Mucosa of rectum (tissue), 2 donors: ENCODE results near the gene GNB1L.

ENCODE experiments used
- H3K27ac ChIP-seq, 2 donors: one replicate each; pipeline ENCODE4 v1.7.0; 2013; ENCODE audit warnings: inconsistent platforms in 2 of 2, low read depth in 2 of 2, low read length in 2 of 2
- H3K27me3 ChIP-seq, 2 donors: one replicate each; pipeline ENCODE4 v1.7.0; 2013; ENCODE audit warnings: low read length in 2 of 2; ENCODE audit not compliant: control insufficient read depth in 2 of 2, insufficient read depth in 2 of 2
- H3K36me3 ChIP-seq, 2 donors: one replicate each; pipeline ENCODE4 v1.7.0; 2013; ENCODE audit warnings: low read length in 2 of 2; ENCODE audit not compliant: control insufficient read depth in 2 of 2, insufficient read depth in 2 of 2
- H3K4me1 ChIP-seq, 2 donors: one replicate each; pipeline ENCODE4 v1.7.0; 2013; ENCODE audit warnings: low read length in 2 of 2, mild to moderate bottlenecking in 1 of 2; ENCODE audit not compliant: control insufficient read depth in 2 of 2, insufficient read depth in 2 of 2
- H3K4me3 ChIP-seq, 2 donors: one replicate each; pipeline ENCODE4 v1.7.0; 2013; ENCODE audit warnings: low read length in 2 of 2
- H3K9ac ChIP-seq, 2 donors: one replicate each; pipeline ENCODE4 v1.7.0; 2013; ENCODE audit warnings: low read length in 2 of 2, low read depth in 1 of 2, mild to moderate bottlenecking in 1 of 2
- H3K9me3 ChIP-seq, 2 donors: one replicate each; pipeline ENCODE4 v1.7.0; 2013; ENCODE audit warnings: low read length in 2 of 2; ENCODE audit not compliant: control insufficient read depth in 2 of 2
- donor health status: healthy.
- donor health status: Normal muscosa, but diverticular disease.

Gene GNB1L

DNA sequence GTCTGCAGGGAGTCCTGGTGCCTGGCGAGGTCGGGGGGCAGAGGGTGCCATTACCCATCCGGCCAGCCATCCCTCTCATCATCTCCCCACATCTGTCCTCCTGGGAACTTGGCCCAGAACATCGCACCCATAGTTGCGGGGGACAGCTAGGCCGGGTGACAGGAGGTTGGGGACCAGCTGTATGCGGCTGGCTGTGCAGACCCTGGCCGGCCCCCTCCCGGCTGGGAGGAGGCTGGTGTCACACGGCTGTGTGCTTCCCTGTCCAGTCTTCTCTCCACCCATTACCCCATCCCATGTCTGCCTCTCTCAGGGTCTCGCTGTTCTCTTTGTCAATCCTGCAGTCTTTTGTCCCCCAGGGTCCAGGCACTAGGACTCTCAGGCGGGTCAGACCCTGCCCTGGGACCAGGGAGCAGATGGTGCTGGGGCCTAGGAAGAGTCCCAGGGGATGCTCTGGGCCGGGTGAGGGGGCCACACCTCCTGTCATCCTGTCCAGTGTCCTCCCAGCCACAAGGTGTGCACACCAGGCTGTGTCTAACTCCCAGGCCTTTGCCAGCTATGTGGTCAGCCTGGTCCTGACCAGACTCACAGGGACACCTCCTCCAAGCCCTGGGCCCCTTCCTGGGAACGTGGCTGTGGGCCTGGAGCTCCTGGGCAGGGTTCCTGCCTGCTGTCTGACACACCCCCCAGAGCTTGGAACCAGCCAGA, 100.5 kb downstream of the GNB1L start:
- no peaks in the 10 kb centered on the region for H3K9me3 ChIP-seq
- H3K9ac ChIP-seq, result no peak overlapping the region
- no peak overlapping the region for H3K27ac ChIP-seq
- no peak overlapping the region for H3K4me3 ChIP-seq
- peaks cover 0 to 4% of the 10 kb centered on the region in 2 donors for H3K4me1 ChIP-seq
- H3K36me3 ChIP-seq, result no peaks in the 10 kb centered on the region
- peaks cover 44 to 52% of the 10 kb centered on the region in 2 donors for H3K27me3 ChIP-seq

DNA sequence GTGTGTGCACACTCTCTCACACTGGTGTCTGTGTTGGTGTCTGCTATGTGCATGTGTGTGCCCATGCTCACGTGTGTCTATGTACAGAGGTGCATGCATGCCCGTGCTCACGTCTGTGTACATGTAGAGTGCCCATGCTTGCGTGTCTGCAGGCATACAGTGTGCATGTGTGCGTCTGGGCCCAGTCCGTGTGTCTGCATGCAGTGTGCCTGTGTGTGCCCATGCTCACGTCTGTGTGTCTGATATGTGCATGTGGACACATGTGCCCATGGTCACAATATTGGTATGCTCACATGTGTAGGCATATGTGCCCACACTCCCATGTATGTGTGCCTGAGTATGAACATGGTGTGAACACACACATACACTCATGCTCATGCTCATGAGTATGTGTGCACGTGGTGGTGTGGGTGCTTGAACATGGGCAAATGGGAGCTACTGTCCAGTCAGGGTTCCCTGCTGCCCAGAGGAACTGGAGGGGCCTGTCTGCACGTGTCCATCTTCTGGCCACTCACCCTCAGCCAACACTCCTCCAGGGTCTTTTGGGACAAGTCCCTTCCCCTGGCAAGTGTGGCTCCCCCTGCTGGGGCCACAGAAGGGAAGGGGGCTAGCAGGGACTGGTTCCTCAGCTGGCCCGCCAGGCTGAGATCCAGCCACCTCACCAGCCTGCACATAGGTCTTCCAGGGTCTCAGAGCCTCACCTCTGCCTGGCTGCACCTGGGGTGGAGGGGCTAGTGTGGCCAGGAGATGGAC, 101.4 kb downstream of the GNB1L start:
- peaks cover 50 to 51% of the 10 kb centered on the region in 2 donors for H3K27me3 ChIP-seq

DNA sequence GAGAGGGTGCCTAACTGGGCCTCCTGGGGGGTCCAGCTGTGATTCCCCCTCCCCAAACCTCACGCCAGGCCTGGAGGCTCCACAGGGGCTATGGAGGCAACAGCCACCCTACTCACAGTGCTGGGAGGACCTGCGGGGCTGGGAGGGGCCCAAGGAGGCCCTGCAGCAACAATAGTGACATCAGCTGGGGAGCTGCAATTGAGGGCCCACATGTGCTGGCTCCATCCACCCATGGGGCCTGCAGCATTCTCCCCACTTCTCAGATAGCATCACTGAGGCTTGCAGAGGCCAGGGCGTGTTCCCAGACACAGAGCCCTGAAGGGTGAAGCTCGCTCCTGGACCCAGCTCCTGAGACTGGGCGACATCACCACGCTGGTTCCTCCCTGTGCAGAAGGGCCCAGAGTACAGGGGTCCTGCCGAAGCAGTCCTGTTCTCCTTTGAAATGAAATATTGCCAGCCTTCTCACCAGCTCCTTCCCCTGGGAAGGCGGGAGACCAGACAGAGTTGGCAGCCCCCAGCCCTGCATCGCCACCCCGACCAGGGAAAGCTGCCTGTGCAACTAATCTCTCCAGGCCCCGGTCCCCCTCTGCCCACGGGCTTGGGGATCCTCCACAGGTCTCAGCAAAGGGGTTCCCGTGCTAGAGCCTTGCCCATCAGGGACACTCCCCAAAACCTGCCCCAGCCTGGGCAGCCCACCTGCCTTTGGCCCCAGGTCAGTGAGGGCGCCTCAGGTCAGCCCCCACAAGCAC, 103.0 kb downstream of the GNB1L start:
- Histone ChIP-seq H3K4me1 (no peaks in the 10 kb centered on the region), H3K36me3 (no peaks in the 10 kb centered on the region), H3K9me3 (no peaks in the 10 kb centered on the region), H3K27ac (no peak overlapping the region), H3K9ac (no peak overlapping the region), H3K27me3 (peaks cover 42 to 43% of the 10 kb centered on the region in 2 donors), H3K4me3 (no peak overlapping the region)

More for the DNA sequence above, 101.4 kb downstream of the GNB1L start:
- Histone ChIP-seq H3K9me3 (no peaks in the 10 kb centered on the region), H3K27ac (no peak overlapping the region), H3K4me1 (peaks cover 0 to 4% of the 10 kb centered on the region in 2 donors), H3K9ac (no peak overlapping the region), H3K4me3 (no peak overlapping the region), H3K36me3 (no peaks in the 10 kb centered on the region)

DNA sequence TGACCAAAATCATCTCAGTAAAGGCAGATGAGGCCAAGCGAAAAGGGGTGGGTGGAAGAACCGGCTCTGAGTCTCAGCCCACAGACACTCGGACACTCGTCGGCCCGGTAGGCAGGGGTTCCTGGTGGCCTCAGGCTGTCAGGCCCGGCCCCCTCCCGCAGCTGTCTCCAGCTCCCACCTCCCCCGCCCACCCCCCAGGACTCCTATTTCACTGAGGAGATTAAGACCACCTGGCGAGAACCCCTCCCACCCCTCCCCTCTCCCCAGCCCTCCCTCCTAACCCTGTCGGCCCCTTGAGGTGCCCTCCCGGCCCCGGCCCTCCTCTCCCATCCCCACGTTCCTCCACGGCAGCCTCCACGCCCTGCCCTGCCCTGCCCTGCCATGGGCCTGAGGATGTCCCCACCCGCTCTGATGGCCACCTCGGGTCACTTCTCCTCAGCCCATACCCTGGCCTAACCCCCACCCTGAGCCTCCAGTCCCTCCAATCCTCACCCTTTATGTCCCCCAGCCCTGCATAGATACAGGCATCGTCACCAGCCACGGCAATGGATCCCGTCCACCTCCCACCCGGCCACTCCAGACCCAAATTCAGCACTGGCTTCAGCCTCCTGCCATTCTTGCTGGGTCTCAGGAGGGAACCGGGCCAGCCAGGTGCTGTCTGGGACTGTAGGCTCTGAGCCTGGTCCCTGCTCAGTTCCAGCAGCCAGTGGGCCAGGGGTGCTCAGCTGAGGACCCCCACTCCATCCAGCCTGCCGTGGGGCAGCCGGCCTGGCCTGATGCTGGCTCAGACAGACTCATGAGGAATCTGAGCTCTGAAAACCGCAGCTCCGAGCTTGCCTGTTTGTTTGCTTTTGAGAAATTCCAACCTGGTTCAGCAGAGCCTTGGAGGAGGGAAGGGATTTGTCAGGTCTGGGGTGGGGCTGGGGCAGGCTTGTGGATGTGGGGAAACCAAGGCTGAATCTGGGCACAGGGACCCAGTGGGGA, 103.9 kb downstream of the GNB1L start:
- Histone ChIP-seq H3K27ac (no peak overlapping the region), H3K9ac (no peak overlapping the region), H3K9me3 (no peaks in the 10 kb centered on the region), H3K4me1 (no peaks in the 10 kb centered on the region), H3K4me3 (no peak overlapping the region), H3K27me3 (peaks cover 35% of the 10 kb centered on the region in 2 donors), H3K36me3 (no peaks in the 10 kb centered on the region)

DNA sequence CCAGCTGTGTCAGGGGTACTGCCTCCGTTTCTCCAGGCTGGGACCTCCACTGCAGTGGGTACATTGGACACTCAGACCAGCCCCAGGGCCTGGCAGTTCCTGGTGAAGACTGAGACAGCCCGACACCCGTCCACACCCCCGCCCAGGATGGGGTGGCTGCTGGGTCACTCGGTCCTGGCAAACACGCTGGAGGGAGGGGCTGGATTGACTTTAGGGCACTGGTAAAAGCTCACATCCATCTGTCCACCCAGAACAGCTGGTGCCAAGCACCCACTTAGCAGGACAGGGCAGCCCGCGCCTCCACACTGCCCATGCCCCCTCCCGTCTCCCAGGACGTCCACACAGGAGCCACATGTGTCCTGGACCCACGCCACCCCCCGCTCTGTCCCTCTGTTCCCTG, 104.8 kb downstream of the GNB1L start:
- Histone ChIP-seq H3K4me1 (no peaks in the 10 kb centered on the region), H3K9ac (no peak overlapping the region), H3K27ac (no peak overlapping the region), H3K4me3 (no peak overlapping the region), H3K27me3 (peaks cover 27 to 32% of the 10 kb centered on the region in 2 donors), H3K9me3 (no peaks in the 10 kb centered on the region), H3K36me3 (no peaks in the 10 kb centered on the region)

DNA sequence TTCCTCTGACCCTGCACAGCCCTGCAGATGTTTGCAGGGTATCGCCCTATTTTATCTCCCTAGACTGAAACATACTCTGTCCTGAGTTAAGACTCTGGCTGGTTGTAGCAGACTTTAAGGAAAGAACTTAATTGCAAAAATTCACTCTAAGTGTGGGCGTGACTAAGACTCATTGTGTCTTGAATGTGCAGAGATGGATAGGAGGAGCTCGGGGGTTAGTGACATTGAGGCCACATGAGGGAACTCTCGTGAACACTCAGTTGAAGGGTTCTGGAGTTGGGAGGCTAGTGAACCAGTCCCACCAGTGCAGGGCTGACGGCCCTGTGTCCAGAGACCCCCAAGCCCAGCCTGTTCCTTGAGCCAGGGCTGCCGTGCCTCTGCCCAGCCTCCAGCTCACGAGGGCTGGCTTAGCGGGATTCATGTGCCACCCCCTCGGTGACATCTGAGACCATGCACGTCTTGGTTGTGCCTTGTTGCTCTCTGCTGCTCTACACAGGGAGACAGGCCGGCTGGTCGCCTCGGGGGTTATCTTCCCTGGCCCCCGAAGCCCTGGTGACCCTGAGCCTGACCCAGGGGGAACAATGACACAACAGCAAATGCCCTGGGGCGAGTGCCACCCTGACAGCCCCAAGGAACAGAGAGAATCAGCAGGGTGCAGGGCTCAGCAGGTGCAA, 105.5 kb downstream of the GNB1L start:
- H3K9ac ChIP-seq, result no peak overlapping the region
- no peaks in the 10 kb centered on the region for H3K36me3 ChIP-seq
- H3K27me3 ChIP-seq, result peaks cover 19 to 25% of the 10 kb centered on the region in 2 donors
- H3K4me1 ChIP-seq, result no peaks in the 10 kb centered on the region
- no peak overlapping the region for H3K27ac ChIP-seq
- no peaks in the 10 kb centered on the region for H3K9me3 ChIP-seq
- no peak overlapping the region for H3K4me3 ChIP-seq

DNA sequence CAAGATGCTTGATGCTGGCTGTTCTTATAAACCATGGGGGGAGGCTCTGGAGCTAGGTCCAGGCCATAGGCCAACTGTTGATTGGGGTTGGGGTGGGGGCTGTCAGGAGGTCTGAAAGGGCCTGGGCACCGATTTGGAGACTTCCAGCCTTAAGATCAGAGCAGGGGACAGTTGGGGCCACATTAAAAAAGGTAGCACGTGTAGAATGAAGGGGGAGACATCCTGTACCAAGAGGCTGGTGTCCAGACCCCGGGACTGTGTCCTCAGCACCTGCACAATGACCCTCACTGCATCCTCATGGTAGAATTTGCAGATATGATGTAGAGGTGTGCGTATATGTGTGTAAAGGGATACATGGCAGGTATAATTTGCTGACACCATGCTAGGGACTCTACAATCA, 106.5 kb downstream of the GNB1L start:
- peaks cover 10 to 17% of the 10 kb centered on the region in 2 donors for H3K27me3 ChIP-seq
- no peak overlapping the region for H3K27ac ChIP-seq
- H3K9ac ChIP-seq, result no peak overlapping the region

DNA sequence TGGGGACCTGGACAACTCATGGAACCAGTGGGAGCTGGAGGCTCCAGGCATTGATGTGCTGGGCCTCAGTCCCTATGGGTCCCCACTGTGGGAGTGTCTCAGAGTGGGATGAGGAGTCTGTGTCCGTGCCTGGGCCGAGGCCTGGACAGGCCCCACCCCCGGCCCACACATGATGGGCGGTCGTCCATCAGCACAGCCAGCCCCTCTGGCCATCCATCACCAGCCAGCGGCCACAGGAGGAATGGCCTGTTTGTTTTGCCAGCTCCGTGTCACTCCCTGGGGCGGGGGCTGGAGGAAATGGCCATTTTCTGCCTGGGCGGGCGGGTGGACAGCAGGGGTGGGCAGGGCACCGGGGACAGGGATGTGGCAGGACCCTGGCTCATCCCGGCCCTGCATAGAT, 107.1 kb downstream of the GNB1L start:
- Histone ChIP-seq H3K27me3 (peaks cover 9 to 14% of the 10 kb centered on the region in 2 donors), H3K4me1 (no peaks in the 10 kb centered on the region)

More for the DNA sequence above, 106.5 kb downstream of the GNB1L start:
- no peaks in the 10 kb centered on the region for H3K9me3 ChIP-seq
- no peaks in the 10 kb centered on the region for H3K4me1 ChIP-seq
- no peaks in the 10 kb centered on the region for H3K36me3 ChIP-seq
- H3K4me3 ChIP-seq, result no peak overlapping the region

DNA sequence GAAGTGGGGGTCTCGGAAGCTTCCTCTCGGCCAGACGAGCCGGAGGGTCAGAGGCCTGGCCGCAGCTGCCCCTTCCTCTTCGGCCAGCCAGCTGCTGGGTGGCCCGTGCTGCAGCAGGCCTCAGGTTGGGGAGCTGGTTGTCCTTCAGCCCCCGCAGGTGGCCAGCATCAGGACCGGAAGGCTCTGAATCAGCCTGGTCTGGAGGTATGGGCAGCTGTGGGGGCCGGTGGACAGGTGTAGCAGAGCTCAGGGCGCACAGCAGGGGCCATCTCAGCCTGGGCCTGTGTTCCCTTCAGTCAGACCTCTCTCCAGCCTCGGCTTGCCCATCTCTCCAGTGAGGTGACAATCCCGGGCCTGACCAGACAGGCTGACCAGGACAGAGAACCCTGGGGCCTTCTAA, 107.9 kb downstream of the GNB1L start:
- Histone ChIP-seq H3K9ac (no peak overlapping the region), H3K27me3 (peaks cover 9 to 14% of the 10 kb centered on the region in 2 donors), H3K9me3 (no peaks in the 10 kb centered on the region), H3K4me1 (no peaks in the 10 kb centered on the region), H3K36me3 (no peaks in the 10 kb centered on the region), H3K27ac (no peak overlapping the region), H3K4me3 (no peak overlapping the region)

More for the DNA sequence above, 107.1 kb downstream of the GNB1L start:
- H3K36me3 ChIP-seq, result no peaks in the 10 kb centered on the region
- no peak overlapping the region for H3K27ac ChIP-seq
- H3K9ac ChIP-seq, result no peak overlapping the region
- no peak overlapping the region for H3K4me3 ChIP-seq
- H3K9me3 ChIP-seq, result no peaks in the 10 kb centered on the region
